Inflammatory macrophage (primary cell): Measurements from ENCODE around the gene POMT2.
"Not testable (repeated sequence)": the region's sequence is repeated elsewhere in the genome, so short reads cannot be mapped to it uniquely, and the experiment has no call there.

Experiments used
- DNase-seq, 2 donors: peaks; one replicate each; pipeline ENCODE4 v3.0.0-alpha.2; 2020 to 2022
- total RNA-seq, 18 experiments: gene quantifications; one replicate each; lab custom pipeline; 2026; ENCODE audit warnings: mixed read lengths in 6 of 18, inconsistent platforms in 2 of 18; lab: John Stamatoyannopoulos, UW

POMT2 gene
- total RNA-seq: 4.9 to 15.9 (median 12.2) reads per million in 18 experiments

DNA sequence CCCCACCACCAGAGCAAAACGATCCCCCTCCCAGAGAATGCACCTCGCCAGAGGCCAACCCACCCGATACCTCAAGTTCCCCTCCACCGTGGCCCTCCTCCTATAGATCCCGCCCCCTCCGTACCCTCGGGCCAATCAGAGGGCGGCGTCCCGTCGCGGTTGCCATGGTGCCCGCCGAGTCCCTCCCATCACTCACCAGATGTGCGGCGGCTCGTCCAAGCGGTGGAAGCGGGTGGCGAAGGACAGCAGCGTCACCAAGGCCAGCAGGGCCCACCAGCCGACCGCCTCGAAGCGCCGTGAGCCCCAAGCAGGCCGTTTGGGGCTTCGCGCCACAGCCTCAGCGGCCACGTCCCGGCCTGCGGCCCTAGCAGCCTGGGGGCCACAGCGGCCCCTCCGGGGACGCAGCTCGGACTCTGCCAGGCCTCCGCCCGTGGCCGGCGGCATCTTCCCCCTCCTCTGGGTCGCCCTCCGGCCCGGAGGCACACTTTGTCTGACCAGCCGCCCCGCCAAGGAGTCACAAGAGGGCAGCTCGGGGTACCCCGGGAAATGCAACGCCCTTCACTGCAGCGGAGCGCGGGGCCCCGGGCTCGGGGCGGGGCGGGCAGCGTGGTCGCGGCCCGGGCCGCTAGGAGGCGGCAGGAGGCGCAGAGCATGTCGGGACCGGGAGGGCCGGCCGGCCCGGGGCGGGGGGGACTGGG, at the start of gene POMT2:
Gene POMT2 (minus strand): TSS at position 646 of the 698 bp plus-strand sequence. CDS start 202 bp downstream, at position 444.
- DNase-seq: peak; percentile 93 to 94

DNA sequence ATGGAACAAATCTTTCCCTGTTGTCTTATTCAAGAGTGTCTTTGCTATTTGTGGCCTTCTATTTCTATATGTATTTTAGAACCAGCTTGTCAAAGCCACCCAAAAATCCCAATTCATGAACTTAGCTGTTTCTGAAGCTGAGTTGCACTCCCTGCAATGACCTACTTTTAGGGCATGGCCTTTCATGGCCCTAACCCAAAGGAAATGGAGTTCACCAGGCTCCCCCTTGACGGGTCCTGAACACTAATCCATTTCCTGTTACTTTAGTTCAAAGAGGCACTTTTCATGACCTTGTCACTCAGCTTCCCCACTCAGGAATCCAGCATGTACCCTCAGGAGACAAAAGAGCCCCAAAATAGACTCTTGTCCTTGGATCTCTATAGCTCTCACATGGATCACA, 48.6 kb upstream of the POMT2 start:
- no peak for DNase-seq

DNA sequence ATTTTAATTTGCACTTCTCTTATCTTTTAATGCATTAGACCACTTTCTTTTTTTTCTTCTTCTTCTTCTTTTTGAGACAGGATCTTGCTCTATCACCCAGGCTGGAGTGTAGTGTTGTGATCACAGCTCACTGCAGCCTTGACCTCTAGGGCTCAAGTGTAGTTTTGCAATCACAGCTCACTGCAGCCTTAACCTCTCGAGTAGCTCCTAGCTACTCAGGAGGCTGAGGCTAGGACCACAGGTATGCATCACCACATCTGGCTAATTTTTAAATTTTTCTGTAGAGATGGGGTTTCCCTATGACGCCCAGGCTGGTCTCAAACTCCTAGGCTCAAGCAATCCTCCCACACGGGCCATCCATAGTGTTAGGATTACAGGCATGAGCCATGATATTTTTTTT, 43.5 kb upstream of the POMT2 start:
- no peak for DNase-seq

DNA sequence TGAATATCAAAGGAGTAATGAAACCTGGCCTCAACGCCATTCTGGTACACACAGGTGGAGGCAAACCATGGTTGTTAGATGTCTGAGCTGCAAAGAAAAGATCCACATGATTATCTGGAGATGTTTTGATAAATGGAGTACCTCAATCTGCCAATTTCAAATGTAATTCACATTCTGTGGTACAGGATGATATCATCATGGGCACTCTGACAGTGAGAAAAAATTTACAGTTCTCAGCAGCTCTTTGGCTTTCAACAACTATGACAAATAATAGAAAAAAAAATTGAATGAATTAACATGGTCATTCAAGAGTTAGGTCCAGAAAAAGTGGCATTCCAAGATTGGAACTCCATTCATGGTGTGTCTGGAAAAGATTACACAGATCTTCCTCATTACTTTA, 38.9 kb upstream of the POMT2 start:
- DNase-seq: no peak

- DNase-seq: no peak
Measured at GRCh38 chr14:77356899-77357298, 36.2 kb upstream of the POMT2 start.

DNA sequence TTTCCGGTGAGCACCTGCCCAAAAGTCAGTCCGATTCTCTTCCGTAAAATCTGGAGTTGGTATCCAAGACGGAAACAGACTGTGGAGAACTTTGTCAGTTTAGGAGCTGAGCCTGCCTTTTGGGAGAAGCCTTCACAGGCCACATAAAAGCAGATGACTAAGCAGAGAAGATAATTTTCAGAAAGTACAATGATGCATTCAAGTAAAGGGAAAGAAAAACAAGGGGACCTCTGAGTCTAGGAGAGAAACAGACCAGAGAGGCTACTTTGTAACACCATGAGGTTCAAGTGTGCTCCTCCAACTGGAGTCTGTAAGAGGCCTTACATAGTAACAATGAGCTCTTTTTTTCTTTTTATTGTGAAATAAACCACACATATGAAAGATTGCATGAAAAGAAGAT, 35.1 kb upstream of the POMT2 start:
- DNase-seq: no peak

DNA sequence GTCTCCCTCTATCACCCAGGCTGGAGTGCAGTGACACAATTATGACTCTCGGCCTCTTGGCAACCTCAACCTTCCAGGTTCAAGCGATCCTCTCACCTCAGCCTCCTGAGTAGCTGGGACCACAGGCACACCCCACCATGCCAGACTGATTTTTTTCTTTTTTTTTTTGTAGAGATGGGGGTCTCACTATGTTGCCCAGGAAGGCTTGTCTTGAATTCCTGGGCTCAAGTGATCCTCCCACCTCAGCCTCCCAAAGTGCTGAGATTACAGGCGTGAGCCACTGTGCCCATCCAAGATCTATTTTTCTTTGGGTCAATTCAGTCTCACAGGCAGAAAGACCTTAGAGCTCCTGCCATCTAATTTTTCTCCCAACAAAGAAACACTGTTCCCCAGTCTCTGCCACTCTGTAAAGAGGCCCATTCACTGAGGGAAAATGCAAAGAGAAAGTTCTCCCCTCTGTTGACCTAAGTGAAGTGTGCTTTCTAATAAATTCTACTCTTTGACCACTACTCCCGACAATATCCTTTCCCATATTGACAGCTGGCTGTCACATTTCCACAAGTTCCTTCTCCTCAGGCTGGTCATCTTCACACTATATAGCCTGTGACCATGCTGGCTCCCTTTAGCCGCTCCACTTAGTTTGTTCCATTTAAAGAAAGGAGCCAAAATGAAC, 32.9 kb upstream of the POMT2 start:
- no peak for DNase-seq

DNA sequence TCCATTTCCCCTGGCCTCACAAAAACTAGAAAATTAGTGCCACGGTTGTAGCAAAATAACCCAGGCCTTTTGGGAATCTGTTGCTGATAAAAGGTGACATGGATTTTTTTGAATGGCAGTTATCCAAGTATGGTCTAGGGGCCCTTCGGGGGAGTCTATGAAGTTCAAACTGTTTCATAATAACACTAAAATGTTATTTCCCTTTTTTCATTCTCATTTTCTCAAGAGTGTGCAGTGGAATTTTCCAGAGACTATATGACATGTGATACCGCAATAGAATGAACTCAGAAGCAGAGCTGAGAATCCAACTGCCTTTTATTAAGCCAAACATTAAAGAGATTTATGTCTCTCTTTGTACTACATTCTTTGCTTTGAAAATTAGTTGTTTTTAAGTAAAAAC, 27.1 kb upstream of the POMT2 start:
- peak; percentile 27 to 81 for DNase-seq

DNA sequence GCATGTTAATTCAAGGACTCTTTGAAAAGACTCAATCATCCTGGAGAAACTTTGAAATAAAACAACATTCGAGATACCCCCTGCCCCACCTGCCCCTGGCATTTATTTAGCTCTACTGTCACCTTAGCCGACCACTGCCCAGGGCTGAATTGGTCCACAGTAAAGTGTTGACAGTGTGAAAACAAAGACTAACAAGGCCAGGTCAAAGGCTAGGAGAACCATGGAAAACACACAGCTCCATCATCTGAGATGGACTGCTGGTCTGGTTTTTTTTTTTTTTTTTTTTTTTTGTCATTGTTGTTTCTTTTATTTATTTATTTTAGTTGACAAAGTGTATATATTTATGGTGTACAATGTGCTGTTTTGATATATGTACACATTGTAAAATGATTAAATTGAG, 25.8 kb upstream of the POMT2 start:
- DNase-seq: no peak

DNA sequence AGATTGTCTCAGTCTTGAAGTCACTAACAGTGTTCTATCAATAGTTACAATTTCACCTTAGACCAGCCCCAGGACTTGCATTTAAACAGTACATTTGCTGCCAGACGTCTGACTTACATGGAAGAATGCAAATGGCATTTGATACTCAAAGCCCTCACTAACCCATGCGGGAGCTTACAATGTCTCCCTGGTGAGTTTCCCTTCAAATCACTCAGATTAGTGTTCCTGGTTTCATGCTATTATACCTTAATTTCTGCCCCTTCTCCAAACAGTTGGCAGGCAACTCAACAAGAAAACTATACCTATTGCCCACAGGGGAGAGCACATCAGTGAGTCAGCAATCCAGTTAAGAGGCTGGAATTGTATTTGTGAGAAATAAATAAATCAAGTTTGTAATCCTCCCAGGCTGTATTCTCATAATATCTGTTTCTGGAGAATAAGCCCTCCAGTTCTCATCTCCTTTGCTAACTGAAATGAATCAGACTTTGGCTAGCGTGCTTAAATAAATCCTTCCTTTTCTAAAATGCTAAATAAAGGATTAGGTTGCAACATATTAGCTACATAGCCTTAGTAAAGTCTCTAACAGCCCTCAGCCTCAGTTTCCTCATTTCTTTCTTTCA, 23.8 kb upstream of the POMT2 start:
- no peak for DNase-seq

DNA sequence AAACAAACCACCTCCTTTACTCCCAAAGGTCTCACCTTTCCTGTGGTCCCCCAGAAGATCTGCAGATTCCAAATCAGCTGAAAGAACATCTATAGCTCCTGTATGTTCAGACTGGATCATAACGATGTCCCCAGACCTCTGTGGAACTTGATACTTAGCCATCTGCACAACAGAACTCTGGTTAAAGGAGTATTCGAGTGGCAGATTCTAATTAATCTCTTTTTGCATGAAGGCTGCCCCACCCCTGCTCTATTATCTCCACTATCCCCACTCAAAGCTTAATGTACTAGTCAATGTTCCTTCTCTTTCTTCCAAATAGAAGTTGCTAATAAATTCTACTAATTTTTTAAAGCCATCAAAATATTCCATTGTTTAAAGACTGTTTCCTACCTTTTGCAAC, 23.0 kb upstream of the POMT2 start:
- no peak for DNase-seq

DNA sequence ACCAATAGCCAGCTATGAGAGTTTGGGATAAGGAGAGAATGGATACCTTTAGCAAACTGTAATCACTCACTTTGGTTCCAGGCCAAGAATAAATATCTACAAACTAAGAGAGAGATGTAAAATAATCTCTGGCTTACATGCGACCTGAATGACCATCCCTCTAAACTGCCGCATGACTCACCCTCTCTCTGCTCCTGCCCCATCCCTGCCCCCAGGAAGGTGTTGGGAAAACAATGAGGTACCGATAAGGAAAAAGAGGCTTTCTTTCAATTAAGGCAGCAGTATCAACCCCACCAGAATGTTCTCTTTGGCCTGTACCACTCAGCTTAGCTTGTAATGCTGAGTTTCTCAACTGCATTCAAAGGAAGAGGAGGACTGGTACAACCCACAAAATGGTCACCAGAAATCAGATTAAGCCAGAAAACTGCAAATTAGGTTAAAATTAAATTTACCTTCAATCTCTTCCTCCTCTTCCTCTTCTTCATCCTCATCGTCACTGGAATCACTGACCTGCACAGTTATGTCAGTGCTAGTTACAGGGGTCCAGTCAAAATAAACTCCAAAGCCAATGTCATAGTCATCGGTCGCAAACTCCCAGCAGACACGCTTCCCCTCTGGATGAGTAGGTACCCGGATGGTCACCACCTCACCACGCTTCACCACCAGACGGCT, 22.2 kb upstream of the POMT2 start:
- no peak for DNase-seq

DNA sequence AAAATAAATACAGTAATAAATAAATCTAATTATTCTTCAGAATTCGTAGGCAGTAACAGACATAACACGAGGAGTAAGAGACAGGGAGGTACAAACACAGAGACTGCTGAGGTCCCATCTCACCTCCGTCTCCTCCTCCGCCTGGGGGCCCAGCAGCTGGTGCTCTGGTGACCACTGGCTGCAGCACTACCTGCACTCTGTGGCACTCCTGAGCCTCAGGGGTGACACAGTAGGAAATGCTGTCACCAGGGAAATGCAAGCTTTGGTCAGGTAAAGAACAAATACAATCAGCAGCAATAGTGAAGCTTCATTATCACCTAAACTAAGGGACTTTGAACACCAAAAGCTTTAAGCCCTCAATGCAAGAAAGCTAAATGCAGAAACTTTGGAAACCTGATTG, 19.7 kb upstream of the POMT2 start:
- DNase-seq: no peak

- DNase-seq: no peak
Measured at GRCh38 chr14:77339407-77339806, 18.7 kb upstream of the POMT2 start.

- no peak for DNase-seq
Measured at GRCh38 chr14:77338302-77338701, 17.6 kb upstream of the POMT2 start.

DNA sequence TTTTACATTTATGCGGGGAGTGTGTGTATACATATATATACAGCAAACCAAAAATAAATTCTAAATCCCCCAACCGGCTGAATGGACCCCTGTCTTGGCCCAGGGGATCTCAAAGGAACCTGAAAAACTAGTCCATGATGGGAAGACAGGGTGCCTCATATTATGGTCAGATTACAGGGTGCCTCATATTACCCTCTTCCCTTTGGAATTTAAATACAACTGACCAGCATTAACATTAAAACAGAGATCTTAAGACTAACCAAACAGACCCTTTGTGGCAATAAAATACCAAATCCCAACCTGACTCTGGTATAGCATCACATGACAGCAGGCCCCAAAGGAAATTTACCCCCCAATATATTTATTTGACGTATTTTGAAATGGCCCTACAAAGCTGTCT, 17.2 kb upstream of the POMT2 start:
- no peak for DNase-seq

- not testable (repeated sequence) for DNase-seq
Measured at GRCh38 chr14:77337255-77337654, 16.6 kb upstream of the POMT2 start.

GRCh38 chr14:77335576-77335975, 14.9 kb upstream of the POMT2 start:
- no peak for DNase-seq

- DNase-seq: no peak
Measured at GRCh38 chr14:77329872-77330271, 9.2 kb upstream of the POMT2 start.

GRCh38 chr14:77327111-77327510, 6.4 kb upstream of the POMT2 start:
- no peak for DNase-seq

DNA sequence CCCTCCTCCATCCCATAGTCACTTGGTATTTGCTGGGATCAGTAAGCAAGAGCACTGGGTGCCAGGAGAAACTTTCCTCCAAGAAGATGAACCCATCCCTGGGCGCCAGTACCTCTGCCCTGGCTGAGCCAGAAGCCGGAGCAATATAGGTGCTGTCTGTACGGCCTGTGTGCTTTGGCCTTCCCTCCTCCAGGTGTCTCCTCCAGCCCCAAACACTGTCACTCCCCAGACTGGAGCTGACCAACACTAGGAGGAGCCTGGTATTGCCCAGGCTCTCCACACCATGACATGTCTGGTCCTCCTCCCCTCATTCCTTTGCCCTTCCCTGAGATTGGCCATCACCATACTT, 5.0 kb upstream of the POMT2 start:
- no peak for DNase-seq

- DNase-seq: no peak
Measured at GRCh38 chr14:77324816-77325745, 4.4 kb upstream of the POMT2 start.
